NCI-H2227 (cell line): Measurements from ENCODE around the gene DPP6.
"Not testable (repeated sequence)": the region's sequence is repeated elsewhere in the genome, so short reads cannot be mapped to it uniquely, and the experiment has no call there.

Experiments
- DNase-seq: peaks from one replicate; lab custom pipeline; 2025; ENCODE audit not compliant: unreplicated experiment; lab: John Stamatoyannopoulos, UW

DPP6 gene

DNA sequence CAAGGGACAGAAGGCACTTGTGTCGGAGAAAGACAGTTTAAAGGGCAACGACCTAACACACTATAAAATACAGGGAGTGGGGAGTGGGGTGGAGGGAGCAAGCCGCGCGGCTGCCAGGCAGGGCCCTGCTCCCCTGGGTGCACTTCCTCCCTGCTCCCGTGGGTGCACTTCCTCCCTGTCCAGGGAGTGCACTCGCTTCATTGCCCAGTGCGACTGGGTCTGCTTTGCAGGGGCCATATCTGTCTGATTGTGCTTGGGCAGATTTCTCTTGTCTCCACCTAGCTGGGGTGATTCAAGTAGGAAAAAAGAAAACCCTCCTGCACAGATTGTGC lies 94.5 kb downstream of the DPP6 start:
- DNase-seq: not testable (repeated sequence)

- not testable (repeated sequence) for DNase-seq
These were observed 96.8 kb downstream of the DPP6 start for GRCh38 chr7:154148791-154149516.

DNA sequence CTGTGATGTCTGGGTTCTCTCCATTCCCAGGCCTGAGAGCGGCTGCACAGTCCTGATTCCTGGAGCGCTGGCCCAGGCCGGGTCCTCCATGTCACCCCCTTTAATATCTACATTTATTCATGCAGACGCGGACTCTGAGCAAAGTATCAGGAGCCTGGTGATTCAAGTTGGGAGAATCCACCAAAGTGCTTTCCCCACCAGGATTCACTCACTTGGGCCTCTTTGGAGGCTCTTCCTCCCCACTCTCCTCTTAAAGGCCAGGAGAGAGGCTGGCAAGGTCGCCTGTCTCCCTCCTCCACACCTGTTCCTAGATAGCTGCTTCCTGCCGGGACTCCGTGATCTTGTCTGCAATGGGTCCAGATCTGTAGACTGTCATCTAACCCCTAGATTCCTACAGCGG lies 98.5 kb downstream of the DPP6 start:
- DNase-seq: not testable (repeated sequence)

DNA sequence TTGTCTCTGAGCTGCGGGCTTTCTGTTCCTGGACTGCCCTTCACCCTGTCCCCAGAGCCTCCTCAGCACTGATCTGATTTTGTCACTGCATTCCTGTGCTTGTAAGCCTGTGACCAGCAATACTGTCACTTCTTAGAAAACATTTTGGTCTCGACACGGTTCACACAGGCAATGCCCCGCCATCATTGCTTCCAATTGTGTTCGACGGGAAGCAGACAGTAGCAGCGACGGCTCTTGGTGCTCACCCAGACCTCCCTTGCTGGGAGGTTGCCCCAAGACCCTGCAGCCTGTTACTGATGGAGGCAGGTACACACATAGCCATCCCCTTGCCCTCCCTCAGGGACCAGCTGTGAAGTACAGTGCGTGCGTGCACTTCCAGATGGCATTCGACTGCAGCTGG lies 99.1 kb downstream of the DPP6 start:
- not testable (repeated sequence) for DNase-seq

DNA sequence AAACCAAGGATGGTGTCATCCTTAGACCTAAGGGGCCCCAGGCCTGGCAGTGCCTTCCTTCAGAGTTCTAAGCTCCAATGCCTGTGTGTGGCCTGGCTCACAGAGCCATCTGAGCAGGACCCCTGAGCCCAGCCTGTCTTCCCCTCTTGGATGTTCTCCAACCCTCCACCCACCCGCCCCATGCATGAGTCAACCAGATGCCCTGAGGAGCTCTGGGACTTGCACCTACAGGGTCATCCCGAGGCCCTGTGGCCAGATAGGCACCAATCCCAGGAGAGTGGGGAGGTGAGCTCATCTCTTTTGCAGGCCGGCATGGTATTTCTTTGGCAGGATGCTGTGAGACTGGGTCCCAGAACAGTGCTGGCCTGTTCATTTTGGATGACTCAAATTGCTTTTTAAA lies 103.7 kb downstream of the DPP6 start:
- DNase-seq: not testable (repeated sequence)

GRCh38 chr7:154162921-154163320 lies 110.7 kb downstream of the DPP6 start:
- DNase-seq: not testable (repeated sequence)

DNA sequence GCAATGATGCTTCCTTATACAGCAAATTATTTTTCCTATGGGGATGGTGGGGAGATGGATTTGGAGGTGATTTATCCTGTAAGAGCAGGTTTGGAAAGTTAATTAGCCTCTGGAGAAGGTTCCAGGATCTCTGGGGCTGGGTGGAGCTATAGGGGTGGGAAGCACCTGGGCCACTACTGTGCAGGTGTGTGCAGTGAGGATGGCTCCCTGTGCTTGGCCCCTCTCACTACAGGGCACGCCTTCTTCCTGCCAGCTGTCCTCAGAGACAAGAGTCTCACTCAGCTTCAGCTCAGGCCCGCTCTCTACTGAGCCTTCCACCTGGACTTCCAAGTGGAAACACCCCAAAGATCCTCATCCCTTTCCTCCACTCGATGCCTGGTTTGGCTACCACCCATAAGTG lies 111.4 kb downstream of the DPP6 start:
- DNase-seq: not testable (repeated sequence)

- no peak for DNase-seq
These were observed 114.9 kb downstream of the DPP6 start for GRCh38 chr7:154167051-154167450.

- no peak for DNase-seq
These were observed 115.6 kb downstream of the DPP6 start for GRCh38 chr7:154167807-154168206.

- DNase-seq: no peak
These were observed 119.2 kb downstream of the DPP6 start for GRCh38 chr7:154171422-154171821.

- DNase-seq: no peak
These were observed 120.0 kb downstream of the DPP6 start for GRCh38 chr7:154172236-154172635.

DNA sequence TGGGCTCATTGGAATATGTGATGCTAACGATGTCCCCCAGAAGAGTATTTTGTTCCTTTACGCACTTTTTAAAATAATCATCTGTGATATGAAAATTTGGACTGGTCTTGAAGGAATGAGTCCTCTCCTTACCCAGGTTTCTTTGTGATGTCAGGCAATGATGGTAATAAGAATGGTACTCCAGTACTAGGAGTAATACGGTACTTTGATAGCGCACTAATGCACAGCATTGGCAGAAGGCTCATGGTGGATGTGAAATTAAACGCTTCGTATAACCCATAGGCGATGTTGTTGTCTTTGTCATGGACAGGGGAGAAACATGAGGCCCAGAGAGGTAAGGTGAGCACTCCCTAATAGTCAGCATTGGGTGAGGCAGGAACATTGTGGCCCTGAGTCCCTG lies 125.4 kb downstream of the DPP6 start:
- no peak for DNase-seq

DNA sequence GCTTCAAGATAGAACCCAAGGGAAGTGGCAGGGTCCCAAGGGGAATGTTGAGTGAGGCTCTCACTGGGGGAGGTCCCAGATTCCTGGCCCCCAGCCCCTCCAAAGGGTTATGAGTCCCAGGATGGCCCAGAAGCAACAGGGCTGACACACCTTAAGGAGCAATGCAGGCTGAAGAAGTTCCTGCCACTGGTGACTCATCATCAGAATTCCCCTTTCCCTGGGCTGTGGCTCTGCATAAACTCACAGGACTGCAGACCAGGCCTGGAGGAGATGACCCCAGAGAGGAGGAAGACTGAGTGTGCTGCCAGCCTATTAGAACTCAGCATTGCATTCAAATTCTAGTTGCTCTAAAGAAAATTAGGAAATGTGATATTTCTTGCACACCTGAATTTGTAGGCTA lies 126.7 kb downstream of the DPP6 start:
- no peak for DNase-seq

DNA sequence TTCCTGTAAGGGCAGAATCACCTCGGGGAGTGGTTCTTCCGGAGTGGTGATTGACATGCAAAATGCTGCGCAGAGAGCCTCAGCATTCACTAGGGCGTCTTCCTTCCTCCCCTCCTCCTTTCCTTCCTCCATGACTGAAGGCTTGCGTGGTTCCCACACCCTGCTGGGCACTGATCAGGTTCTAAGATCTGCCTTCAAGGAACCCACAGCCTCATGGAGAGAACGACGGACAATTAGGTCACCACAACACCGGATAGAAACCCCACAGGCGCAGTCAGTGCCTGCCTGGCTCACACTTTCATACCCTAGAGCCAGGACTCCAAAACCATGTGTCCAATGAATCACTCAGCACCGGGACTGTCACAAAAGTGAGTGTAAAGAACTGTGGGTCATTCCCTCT lies 131.3 kb downstream of the DPP6 start:
- DNase-seq: no peak

GRCh38 chr7:154183946-154184345 lies 131.7 kb downstream of the DPP6 start:
- no peak for DNase-seq

DNA sequence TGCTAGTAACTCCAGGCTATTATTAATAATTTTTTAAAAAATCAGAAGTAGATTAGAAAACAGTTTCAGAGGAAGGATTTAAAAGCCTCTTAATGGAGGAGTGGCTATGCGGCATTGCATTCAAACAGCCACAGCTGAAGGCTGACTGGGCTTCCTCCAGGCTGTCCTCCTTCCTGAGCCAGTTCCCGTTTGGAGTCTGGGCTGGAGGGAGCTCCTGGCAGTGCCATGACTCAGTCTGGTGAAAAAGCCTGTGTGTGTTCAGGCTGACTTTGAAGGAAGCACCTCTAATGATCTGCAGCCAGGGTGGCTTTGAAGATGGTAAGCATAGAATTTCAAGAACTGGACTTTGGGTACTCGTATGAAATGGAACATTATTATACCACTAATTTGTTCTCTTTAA lies 134.6 kb downstream of the DPP6 start:
- no peak for DNase-seq

DNA sequence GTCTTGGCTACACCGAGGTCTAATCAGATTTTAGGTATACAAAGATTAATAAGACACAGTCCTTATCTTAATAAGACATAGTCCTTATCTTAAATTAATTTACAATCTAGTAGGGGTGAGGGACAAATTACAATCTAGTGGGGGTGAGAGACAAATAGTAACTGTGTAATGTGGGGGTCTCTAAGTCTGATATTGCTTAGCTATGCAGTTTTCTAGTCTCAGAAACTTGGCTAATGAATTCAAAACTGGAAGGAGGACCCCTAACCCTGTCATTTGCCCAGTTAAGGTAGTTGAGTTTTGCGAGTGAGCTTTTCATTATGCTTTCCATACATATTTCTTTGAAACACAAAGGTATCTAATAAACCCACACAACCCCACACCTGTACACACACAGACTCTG lies 136.1 kb downstream of the DPP6 start:
- DNase-seq: no peak

GRCh38 chr7:154195266-154195665 lies 143.1 kb downstream of the DPP6 start:
- DNase-seq: no peak

DNA sequence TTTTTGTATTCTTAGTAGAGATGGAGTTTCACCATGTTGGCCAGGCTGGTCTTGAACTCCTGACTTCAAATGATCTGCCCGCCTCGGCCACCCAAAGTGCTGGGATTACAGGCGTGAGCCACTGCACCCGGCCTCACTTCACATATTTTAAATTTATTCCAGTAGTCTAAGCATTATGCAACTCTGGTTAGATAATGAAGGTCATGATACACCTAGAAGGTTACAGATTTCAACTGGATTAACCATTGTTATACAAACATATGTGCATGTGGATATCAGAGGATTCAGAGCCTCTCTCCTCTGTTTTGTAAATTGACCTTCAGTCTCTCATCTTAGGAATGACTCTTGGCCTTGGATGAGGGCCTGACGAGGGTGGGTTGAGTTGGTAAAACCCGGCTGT lies 146.3 kb downstream of the DPP6 start:
- no peak for DNase-seq

GRCh38 chr7:154200241-154200640 lies 148.0 kb downstream of the DPP6 start:
- no peak for DNase-seq

GRCh38 chr7:154202002-154202401 lies 149.8 kb downstream of the DPP6 start:
- no peak for DNase-seq

DNA sequence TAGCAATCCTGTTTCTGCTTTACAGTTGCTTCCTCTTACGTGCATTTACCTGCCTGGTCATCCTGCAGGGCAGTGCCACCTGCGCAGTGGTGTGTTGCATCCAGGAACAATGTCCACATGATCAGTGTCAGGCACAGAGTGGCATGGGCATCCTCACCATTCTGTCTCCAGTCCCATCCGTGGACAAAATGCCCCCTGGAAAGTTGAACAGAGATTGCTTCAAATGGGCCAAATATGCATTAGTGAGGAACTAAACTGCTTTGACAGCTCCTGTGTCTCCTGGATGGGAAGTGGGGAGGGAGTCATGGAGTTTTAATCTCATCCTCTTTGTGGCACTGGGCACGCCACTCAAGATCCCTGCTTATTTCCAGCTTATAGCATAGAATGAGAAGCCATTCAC lies 151.8 kb downstream of the DPP6 start:
- no peak for DNase-seq

GRCh38 chr7:154212861-154213260 lies 160.7 kb downstream of the DPP6 start:
- DNase-seq: no peak
